ENCODE data around the gene ACKR1. TPM values are rescaled to one million over a fixed set of nuclear protein-coding genes. Genes with fewer than 3 reads are reported as not detected.

ACKR1 gene
- total RNA-seq, 4 donors from 2014 or later: 5.4 to 51.2 (median 21.5) TPM

DNA sequence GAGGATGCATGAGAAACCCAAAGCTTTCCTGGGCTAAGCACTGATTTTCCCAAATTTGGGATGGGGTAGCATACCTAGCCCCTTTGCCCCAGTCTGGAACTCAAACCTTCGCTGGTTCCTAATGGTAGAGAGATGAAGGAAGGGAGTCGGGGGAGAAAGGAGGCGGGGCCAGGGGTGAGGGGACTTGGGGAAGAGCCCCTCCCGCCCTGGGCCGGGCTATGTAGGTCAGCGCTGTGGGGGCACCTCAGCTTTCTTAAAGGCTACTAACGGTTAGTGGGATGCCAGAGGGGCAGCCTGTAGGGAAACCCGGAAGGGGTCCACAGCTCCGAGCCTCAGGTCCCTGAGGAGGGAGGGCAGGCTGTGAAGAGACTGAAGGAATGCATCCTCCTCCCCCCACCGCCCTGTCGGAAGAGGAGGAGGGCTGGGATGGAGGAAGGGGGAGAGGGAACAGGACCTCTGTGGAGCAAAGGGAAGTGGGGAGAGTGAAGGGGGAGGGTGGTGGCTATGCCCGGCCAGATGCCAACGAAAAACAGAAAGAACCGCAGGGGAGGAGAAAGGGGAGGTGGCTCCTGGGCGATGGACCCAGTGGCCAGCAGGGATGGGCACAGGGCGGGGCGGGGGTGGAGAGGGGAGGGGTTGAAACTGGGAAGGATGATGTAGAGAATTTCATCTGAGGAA lies 31.9 kb upstream of the ACKR1 start:
- peaks cover 0 to 11% of the 10 kb centered on the region in 2 donors for H3K27me3 ChIP-seq
- no peaks in the 10 kb centered on the region for H3K9me3 ChIP-seq
- no peak overlapping the region for H3K27ac ChIP-seq
- peak overlapping the region in 3 of 4 donors; percentile 24 to 47 (median 28) for H3K4me3 ChIP-seq
- no peaks in the 10 kb centered on the region for H3K4me1 ChIP-seq
- no peaks in the 10 kb centered on the region for H3K36me3 ChIP-seq
- TF ChIP-seq, protein P1, sequence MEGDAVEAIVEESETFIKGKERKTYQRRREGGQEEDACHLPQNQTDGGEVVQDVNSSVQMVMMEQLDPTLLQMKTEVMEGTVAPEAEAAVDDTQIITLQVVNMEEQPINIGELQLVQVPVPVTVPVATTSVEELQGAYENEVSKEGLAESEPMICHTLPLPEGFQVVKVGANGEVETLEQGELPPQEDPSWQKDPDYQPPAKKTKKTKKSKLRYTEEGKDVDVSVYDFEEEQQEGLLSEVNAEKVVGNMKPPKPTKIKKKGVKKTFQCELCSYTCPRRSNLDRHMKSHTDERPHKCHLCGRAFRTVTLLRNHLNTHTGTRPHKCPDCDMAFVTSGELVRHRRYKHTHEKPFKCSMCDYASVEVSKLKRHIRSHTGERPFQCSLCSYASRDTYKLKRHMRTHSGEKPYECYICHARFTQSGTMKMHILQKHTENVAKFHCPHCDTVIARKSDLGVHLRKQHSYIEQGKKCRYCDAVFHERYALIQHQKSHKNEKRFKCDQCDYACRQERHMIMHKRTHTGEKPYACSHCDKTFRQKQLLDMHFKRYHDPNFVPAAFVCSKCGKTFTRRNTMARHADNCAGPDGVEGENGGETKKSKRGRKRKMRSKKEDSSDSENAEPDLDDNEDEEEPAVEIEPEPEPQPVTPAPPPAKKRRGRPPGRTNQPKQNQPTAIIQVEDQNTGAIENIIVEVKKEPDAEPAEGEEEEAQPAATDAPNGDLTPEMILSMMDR (IDR thresholded peaks at IDR 0.05): no peak
- no peak for TF ChIP-seq POLR2A (IDR thresholded peaks at IDR 0.05)
- DNase-seq: peak in 1 of 3 donors; percentile 46

GRCh38 chr1:159173320-159173719 lies 31.4 kb upstream of the ACKR1 start:
- TF ChIP-seq POLR2A (IDR thresholded peaks at IDR 0.05): no peak
- TF ChIP-seq, protein P1 (IDR thresholded peaks at IDR 0.05): no peak
- DNase-seq: no peak

GRCh38 chr1:159175571-159175970 lies 29.1 kb upstream of the ACKR1 start:
- no peak for DNase-seq
- no peaks in the 10 kb centered on the region for H3K36me3 ChIP-seq
- TF ChIP-seq, protein P1 (IDR thresholded peaks at IDR 0.05): no peak
- TF ChIP-seq POLR2A (IDR thresholded peaks at IDR 0.05): no peak

More at GRCh38 chr1:159173320-159173719, 31.4 kb upstream of the ACKR1 start:
- Histone ChIP-seq H3K9me3 (no peaks in the 10 kb centered on the region), H3K36me3 (no peaks in the 10 kb centered on the region), H3K4me3 (no peak overlapping the region), H3K27ac (no peak overlapping the region), H3K4me1 (no peaks in the 10 kb centered on the region), H3K27me3 (peaks cover 0 to 11% of the 10 kb centered on the region in 2 donors)

DNA sequence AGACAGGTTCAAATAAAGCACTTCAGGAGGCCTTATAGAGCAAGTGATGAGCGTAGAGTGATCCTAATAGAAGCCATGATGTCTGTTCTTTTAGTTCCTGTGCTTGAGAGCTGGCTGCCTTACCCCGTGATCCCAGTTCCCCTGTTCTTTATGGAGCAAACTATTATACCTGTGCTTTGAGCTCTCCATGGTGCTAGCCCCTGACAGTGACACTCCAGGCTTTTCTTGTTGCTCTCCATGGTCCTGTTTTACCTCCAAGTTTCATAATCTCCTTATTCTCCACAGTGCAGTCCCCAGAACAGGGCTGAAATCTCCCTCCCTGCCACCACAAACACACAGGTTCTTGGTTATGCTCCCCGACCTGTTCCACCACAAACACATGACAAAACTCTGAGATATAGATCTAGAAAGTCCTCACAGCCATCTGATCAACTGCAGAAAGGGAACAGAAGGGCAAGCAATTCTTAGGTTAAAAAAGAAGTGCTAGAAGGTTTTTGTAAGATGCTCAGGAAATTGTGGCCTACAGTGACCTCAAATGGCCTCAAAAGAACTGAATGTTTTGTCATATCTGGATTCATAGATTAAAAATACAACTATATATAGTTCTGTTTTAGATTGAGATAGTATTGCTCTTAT lies 27.3 kb upstream of the ACKR1 start:
- H3K4me3 ChIP-seq: no peak overlapping the region
- H3K9me3 ChIP-seq: no peaks in the 10 kb centered on the region
- no peaks in the 10 kb centered on the region for H3K4me1 ChIP-seq
- H3K36me3 ChIP-seq: no peaks in the 10 kb centered on the region
- no peak overlapping the region for H3K27ac ChIP-seq
- H3K27me3 ChIP-seq: no peaks in the 10 kb centered on the region
- no peak for DNase-seq
- TF ChIP-seq, protein P1 (IDR thresholded peaks at IDR 0.05): no peak
- TF ChIP-seq POLR2A (IDR thresholded peaks at IDR 0.05): no peak

More at GRCh38 chr1:159175571-159175970, 29.1 kb upstream of the ACKR1 start:
- no peaks in the 10 kb centered on the region for H3K9me3 ChIP-seq
- H3K4me3 ChIP-seq: no peak overlapping the region
- H3K4me1 ChIP-seq: no peaks in the 10 kb centered on the region
- no peak overlapping the region for H3K27ac ChIP-seq
- peaks cover 0 to 11% of the 10 kb centered on the region in 2 donors for H3K27me3 ChIP-seq

DNA sequence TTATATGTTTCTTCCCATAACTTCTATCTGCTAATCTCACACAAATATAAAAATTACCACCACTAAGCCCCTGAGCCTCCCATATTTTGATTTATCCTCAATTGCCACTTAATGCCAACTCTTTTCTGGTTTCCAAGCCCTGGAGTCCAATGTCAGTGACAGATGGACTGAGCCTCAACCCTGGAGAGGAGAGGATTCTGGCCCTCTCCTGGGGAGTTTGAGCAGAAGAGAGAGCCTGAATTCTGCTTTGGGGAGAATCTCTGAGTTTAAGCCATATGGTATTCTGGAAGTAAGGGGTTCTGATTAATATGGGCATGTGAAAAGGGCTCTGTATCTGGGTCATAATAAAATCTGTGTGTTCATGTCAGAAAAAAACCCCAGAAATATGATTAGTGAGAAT lies 24.8 kb upstream of the ACKR1 start:
- no peaks in the 10 kb centered on the region for H3K27me3 ChIP-seq
- H3K36me3 ChIP-seq: no peaks in the 10 kb centered on the region
- H3K4me1 ChIP-seq: no peaks in the 10 kb centered on the region
- no peak overlapping the region for H3K27ac ChIP-seq
- no peak for DNase-seq
- no peaks in the 10 kb centered on the region for H3K9me3 ChIP-seq
- H3K4me3 ChIP-seq: no peak overlapping the region
- no peak for TF ChIP-seq POLR2A (IDR thresholded peaks at IDR 0.05)
- TF ChIP-seq, protein P1 (IDR thresholded peaks at IDR 0.05): no peak
